ENCODE data around the gene MYMK.

- TF ChIP-seq CTCF (IDR thresholded peaks at IDR 0.05) (no peak), POLR2A (IDR thresholded peaks at IDR 0.05) (no peak)
Measured at GRCh38 chr9:133465984-133466383, 58.8 kb downstream of the MYMK start.

All from esophagus squamous epithelium (tissue), 4 donors.